Skin epidermis (tissue), 12 donors: ENCODE measurements around the gene CATSPER1.
"Not testable (repeated sequence)": the region's sequence is repeated elsewhere in the genome, so short reads cannot be mapped to it uniquely, and the experiment has no call there.

Experiments used
- H3K27ac ChIP-seq, 21 experiments: fragments of 200-600 bp; sonication (generic) in 11 of 21; one replicate each; pipeline ENCODE4 v1.5.0; 2020; ENCODE audit warnings: mild to moderate bottlenecking in 3 of 21, inconsistent platforms in 2 of 21, moderate library complexity in 2 of 21
- H3K4me3 ChIP-seq, 7 experiments: fragments of 200-600 bp; sonication (generic) in 2 of 7; one replicate each; pipeline ENCODE4 v1.5.0; 2020; ENCODE audit warnings: inconsistent platforms in 2 of 7, mild to moderate bottlenecking in 2 of 7, moderate library complexity in 1 of 7

CATSPER1 gene

DNA sequence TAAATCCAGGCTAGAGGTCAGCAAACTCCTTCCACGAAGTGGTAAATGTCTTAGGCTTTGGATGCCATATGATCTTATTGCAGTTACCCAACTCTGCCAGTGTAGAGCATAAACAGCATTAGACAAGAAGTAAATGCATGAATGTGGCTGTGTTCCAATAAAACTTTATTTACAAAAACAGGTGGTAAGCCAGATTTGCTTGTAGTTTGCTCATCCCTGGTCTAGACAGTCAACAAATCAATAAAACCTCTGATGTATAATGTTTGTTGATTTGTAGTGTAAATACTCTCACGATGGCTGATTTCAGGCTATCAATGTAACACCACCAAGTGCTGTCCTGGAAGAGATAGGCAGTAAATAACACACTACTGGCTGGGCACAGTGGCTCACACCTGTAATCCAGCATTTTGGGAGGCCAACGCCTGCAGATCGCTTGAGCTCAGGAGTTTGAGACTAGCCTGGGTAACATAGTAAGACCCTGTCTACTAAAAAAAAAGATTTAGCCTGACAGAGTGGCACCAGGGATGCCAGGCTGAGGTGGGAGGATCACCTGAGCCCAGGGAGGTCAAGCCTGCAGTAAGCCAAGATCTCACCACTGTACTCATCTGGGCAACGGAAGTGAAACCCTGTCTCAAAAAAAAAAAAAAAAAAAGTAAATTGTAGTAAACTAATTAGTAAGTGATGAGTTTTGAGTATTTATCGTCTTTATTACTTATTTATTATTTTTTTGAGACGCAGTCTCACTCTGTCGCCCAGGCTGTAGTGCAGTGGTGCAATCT is 6.9 kb upstream of the CATSPER1 start:
- Histone ChIP-seq H3K27ac (no peak overlapping the region), H3K4me3 (no peak overlapping the region)

DNA sequence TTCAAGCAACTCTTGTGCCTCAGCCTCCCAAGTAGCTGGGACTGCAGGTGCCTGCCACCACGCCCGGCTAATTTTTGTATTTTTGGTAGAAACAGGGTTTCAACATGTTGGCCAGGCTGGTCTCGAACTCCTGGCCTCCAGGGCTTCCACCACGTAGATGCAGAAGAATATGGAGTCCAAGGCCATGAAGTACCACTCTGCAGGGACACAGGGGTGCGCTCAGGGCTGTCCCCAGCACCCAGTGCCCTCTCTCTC is 3.2 kb downstream of the CATSPER1 start:
- H3K27ac ChIP-seq, H3K4me3 ChIP-seq: not testable (repeated sequence)

DNA sequence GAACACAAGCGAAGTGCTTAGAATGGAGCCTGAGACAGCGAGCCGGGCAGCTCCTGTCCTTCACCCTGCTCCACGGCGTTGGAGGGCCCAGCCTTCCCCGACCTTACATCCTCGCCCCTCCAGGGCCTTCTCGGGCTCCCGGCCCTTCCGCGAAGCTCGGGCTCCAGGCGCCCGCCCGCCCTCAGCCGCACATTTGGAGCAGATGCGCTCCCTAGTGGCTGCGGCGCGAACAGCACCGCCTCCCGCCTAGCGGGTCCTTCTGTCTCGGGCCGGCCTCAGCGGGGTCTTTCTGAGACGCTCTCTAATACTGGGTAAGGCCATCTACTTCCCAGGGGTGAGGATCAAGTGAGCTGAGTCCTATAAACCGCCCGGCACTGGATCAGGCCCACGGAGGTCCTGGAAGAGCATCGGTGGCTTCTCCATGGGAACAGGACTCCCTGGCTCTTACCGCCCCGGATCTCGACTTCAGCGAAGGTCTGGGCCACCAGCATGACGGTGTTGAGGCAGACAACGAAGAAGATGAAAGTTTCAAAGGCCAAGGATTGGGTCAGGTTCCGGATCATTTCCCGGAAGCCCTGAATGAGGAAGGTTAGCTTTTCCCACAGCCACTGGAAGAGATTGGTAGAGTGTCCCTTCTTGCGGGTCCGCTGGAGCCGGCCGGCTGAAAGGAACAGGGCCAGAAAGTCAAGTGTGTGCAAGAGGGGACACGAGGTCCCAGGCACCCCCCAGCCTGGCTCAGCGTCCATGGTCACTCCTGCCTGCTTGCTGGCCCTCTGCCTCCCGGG is 3.7 kb downstream of the CATSPER1 start:
- Histone ChIP-seq H3K4me3 (peak overlapping the region in 1 of 7 experiments; percentile 3), H3K27ac (peak overlapping the region in 1 of 21 experiments; percentile 8)

DNA sequence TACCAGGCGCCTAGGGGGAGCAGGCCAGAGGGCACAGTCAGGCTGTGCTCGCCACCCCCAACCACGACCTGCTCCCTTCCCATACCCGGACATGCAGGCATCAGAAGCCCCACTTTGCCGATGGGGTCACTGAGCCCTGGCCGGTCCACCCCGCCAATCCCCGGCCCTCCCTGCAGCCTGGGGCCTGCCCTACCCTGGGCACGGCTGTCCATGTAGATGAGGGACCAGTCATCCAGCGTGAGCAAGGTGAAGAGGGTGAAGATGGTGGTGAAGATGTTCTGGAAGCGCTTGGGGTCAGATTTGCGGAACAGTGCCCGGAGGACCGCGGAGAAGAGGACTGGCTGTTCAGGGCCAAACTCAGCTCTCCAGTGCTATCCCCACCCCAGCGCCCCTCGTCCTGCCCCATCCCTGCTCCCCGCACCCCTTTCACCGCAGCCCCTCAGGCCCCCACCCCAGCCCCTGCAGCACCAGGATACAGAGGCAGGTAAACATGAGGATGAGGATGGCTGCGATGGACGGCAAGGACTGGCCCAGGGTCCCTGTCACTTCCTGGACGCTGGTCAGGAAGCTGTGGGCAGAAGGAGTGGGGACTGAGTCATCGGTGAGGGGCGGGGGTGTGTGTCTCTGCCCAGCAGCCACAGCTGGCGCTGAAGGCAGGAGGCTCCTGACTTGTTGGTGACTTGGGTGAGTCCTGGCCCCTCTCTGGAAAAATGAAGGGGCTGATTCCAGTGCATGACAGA is 5.5 kb downstream of the CATSPER1 start:
- peak overlapping the region in 5 of 21 experiments; percentile 11 to 58 (median 33) for H3K27ac ChIP-seq

DNA sequence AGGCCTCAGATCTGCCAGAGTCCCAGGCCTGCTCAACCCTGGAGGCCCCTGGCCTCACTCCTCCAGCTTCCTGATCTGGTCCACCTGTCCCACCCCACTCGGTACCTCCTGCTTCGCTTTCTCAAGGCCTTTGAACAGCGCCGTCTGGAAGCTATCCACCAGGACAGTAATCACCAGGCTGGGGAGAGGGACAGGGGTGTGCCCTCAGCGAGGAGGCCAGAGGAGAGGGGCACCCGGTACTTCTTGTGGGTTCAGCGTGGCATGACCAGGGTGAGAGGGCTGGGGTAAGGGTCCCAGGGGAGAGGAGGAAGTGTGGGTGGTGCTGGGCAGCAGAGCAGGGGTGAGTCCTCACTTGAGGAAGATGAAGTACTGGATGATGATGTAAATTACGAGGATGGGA is 6.1 kb downstream of the CATSPER1 start:
- Histone ChIP-seq H3K4me3 (no peak overlapping the region), H3K27ac (peak overlapping the region in 2 of 21 experiments; percentile 33 to 55)

More for the DNA sequence above, 5.5 kb downstream of the CATSPER1 start:
- no peak overlapping the region for H3K4me3 ChIP-seq

DNA sequence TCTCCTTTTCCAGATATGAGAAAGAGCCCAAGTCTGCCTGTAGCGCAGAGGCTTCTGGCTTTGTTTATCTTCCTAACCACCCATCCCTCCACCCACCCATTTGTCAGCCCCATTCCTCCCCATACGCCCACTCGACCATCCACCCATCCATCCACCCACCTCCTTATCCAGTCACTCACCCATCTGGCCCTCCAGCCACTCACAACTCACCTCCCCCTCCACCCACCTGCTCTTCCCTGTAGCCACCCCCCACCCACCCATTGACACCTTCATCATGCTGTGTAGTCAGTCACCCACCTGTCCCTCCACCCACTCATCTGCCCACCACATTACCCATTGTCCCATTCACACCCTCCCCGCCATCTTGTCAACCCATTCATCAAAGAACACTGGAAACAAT is 9.0 kb downstream of the CATSPER1 start:
- no peak overlapping the region for H3K4me3 ChIP-seq
- H3K27ac ChIP-seq = peak overlapping the region in 1 of 21 experiments; percentile 7

DNA sequence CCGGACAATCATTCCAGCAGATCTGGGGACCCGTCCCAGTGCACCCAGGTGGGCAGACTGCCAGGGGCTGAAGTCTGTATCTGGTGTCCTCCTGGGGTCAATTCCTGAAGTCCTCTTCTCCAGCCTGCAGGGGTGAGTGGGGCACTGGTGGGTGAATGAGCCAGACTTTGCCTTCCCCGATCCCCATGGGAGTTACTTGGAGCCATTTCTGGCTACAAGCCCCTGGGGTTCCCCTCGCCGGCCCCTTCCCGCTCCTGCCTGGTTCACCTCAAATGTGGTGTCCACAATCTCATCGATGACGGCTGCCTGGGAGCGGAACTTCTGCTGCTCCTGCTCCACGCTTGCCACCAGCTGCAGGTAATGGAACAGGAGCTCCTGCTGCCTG is 9.5 kb downstream of the CATSPER1 start:
- no peak overlapping the region for H3K4me3 ChIP-seq
- peak overlapping the region in 1 of 21 experiments; percentile 7 for H3K27ac ChIP-seq

DNA sequence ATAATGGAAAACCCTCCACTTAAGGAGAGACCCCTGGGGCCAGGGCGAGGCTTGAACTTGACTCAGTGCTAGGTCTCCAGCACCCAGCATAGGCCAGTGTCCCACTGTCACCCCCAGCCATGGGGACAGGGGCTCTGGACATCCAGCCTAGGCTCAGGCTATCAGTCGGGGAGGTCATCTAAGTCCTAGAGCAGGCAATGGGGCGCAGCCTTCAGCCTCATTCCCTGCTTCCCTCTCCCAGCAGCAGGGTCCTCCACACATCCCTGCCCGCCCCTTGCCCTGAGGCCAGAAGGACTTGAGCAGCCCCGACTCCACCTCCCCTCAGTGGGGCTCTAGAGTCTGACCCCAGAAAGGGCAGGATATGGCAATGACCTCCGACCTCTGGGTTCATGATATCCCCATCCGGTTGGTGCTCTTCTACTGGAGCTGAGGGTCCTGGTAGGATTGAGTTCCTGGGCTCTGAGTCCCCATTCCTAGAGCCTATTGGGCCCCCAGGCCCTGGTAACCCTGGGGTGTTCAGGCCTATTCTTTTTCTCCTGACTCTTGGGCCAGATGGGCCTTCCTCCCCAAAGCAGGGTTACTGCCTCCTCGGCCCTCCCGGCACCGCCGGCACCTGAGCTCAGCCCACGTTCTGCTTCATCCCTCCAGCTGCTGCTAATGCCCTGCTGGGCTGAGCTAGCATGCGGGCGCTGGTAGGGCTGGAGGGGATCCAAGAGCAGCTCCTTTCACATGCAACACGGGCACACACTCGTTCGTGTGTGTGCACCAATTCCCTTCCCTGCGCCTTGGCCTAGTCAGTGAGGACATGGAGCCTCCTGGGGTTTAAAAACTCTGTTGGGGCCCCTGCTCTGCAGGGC is 10.1 kb downstream of the CATSPER1 start:
- Histone ChIP-seq H3K4me3 (no peak overlapping the region), H3K27ac (peak overlapping the region in 1 of 21 experiments; percentile 7)

DNA sequence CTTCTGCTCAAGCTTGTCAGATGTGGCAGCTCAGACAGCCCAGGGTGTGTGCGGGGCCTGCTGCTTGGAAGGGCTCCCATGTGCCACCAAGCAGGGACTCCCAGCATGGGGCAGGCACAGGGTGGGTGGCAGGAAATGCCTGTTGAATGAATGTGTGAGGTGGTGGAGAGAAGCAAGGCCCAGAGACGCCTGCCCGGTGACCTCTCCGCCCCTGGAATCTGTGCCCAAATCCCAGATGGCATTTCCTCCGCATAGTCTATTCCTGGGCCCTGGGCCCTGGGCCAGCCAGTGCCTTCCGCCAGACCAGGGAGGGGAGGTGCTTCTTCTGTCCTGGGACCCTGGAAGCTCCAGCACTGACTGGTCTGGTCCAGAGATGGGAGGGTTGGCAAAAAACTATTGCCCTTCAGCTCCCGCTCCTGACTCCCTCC is 10.8 kb downstream of the CATSPER1 start:
- Histone ChIP-seq H3K4me3 (no peak overlapping the region), H3K27ac (no peak overlapping the region)

DNA sequence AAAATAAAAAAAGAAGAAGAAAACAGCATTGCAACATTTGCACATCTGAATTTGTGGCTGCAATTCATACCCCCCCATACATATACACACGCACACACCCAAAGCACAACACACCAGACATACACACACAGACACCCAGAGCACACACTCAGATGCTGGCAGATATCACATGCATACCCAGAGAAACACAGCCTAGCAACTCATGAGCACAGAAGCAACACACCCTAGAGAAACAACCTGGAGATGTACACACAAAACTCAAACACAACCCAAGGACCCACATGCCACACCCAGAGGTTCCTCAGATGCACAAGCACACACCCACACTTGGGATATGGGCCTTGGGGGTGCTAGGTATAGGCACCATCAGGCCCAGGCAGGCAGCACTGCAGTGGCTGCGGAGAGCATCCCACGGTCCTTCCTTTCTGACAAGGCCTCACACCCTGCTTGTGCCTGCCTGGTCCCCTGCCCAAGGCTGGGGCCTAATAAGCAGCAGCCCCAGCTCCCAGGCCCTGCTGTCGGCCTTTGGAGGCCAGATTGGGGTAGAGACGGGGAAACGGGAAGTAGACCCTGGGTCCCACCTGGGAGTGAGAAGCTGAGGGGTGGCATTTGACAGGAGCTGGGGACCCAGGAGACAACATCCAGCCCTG is 11.3 kb downstream of the CATSPER1 start:
- no peak overlapping the region for H3K4me3 ChIP-seq
- no peak overlapping the region for H3K27ac ChIP-seq

DNA sequence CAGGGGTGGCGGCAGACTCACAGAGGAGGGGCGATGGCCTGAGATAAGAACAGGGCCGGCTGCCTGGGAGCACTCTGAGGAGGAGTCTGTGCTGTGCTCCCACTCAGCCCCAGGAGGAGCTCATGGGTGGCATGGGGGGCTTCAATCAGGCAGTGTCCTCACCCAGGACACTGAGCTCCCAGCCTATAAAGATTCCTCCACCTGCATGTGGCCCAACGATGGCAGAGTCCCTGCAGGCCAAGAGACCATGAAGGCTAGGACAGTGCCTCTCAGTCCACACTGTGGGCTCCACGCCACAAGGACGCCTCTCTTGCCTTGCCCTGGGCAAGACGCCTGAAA is 12.5 kb downstream of the CATSPER1 start:
- Histone ChIP-seq H3K27ac (peak overlapping the region in 3 of 21 experiments; percentile 23 to 71 (median 24)), H3K4me3 (no peak overlapping the region)

DNA sequence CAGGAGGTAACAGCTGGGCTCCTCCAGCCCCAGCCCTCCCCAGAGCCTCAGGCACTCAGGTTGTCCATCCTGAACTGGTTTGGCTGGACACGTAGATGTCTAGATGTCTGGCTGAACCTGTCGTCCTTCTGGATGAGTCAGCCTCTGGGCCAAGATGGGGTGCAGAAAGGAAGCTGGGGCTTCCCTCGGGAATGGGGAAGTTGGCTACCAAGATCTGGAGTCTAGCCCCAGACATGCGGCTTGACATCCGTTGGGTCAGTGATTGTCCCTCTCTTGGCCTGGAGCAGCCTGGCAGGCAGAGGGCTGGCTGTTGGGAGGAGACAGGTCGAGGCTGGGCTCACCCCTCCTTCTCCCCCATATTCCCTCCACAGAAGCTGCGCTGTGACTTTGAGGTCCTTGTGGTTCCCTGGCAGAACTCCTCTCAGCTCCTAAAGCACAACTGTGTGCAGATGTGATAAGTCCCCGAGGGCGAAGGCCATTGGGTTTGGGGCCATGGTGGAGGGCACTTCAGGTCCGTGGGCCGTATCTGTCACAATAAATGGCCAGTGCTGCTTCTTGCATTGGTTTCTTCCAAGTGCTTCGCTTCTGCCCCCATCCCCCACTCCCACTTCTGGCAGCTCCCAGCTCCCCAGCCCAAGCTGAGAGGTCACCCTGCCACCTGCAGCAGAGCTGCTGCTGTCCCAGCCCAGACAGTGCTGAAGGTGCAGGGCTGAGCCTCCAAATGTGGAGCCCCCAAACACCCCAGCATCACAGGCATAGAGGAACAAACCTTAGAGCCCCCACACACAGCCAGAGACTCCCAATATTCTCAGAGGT is 13.1 kb downstream of the CATSPER1 start:
- peak overlapping the region in 1 of 7 experiments; percentile 22 for H3K4me3 ChIP-seq
- peak overlapping the region in 5 of 21 experiments; percentile 1 to 71 (median 13) for H3K27ac ChIP-seq

DNA sequence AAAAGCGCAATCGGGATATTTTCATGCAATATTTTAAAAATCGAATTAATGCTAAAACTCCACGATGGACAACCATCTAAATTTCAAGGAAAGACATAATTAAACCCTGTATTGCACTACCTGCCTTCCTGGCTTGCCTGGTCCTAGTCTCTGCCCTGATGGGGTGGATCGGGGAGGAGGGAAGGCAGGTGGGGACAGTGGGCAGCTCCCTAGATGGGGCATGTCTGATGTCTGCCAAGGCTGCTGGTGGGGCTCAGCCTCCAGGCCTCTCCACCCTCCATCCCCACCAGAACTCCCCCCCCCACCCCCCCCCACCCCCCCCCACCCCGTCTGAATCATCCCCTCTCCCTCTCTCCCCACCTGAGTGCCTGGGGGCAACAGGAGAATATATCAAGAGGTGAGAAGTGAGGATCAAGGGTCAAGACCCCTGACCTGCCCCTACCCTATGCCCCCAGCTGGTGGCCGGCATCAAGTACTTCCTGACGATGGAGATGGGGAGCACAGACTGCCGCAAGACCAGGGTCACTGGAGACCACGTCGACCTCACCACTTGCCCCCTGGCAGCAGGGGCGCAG is 13.8 kb downstream of the CATSPER1 start:
- Histone ChIP-seq H3K4me3 (peak overlapping the region in 5 of 7 experiments; percentile 2 to 23 (median 8)), H3K27ac (peak overlapping the region in 11 of 21 experiments; percentile 4 to 71 (median 26))

DNA sequence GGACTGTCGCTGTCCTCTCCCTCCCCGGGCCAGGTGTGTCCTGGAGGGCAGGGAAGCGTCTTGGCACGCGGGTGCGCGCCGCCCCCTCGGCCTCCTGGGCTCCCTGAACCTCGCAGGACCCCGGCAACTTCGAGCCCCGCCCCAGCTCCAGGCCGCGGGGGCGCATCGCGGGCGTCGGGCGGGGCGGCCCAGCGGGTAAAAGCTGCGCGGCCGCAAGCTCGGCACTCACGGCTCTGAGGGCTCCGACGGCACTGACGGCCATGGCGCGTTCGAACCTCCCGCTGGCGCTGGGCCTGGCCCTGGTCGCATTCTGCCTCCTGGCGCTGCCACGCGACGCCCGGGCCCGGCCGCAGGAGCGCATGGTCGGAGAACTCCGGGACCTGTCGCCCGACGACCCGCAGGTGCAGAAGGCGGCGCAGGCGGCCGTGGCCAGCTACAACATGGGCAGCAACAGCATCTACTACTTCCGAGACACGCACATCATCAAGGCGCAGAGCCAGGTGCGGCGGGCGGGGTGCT is 14.4 kb downstream of the CATSPER1 start, which contains the start of gene CST6:
Gene CST6, plus strand, starts transcription at position 224 of the 519 bp plus-strand sequence. Its CDS starts 37 bp downstream, at position 261.
- H3K27ac ChIP-seq = peak within 1 kb of the TSS in 12 of 21 experiments; percentile 4 to 71 (median 30)
- H3K4me3 ChIP-seq = peak within 1 kb of the TSS; percentile 2 to 23 (median 11)

DNA sequence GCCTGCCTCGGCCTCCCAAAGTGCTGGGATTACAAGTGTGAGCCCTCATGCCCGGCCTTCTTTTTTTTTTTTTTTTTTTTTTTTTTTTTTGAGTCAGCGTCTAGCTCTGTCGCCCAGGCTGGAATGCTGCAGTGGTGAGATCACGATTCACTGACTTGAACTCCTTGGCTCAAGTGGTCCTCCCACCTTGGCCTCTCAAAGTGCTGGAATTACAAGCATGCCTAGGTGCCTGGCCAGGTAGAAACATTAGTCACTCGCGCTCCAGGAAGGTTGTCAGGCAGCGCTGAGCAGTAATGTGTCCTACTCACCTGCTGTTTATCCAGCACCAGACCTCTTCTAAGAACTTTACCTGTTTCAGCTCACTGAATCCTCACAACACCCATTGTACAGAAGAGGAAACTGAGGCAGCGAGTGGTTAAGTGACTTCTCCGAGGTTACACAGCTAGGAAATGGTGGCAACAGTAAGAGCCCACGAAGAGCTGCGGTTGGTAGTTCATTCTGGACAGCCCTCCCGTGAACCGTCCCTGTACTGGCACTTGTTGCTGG is 15.0 kb downstream of the CATSPER1 start:
- peak overlapping the region in 9 of 21 experiments; percentile 4 to 71 (median 40) for H3K27ac ChIP-seq
- peak overlapping the region; percentile 2 to 23 (median 11) for H3K4me3 ChIP-seq

DNA sequence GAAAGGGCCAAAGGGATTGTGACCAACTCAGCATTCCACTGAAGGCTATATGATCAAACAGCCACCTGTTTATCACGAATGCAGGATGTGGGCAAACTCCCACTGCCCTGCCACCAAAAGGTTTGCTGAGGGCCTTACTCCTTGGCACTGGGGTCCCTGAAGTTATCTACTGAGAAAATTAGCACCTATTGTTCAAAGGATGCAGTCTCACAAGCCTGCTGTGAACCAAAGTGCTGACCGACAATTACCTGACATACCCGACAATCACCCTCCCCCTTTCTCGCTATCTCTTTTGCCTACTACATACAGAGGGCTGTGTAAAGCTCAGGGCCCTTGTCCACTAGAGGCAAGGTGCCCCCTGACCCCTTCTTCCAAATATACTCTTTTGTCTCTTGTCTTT is 16.2 kb downstream of the CATSPER1 start:
- not testable (repeated sequence) for H3K27ac ChIP-seq, H3K4me3 ChIP-seq

DNA sequence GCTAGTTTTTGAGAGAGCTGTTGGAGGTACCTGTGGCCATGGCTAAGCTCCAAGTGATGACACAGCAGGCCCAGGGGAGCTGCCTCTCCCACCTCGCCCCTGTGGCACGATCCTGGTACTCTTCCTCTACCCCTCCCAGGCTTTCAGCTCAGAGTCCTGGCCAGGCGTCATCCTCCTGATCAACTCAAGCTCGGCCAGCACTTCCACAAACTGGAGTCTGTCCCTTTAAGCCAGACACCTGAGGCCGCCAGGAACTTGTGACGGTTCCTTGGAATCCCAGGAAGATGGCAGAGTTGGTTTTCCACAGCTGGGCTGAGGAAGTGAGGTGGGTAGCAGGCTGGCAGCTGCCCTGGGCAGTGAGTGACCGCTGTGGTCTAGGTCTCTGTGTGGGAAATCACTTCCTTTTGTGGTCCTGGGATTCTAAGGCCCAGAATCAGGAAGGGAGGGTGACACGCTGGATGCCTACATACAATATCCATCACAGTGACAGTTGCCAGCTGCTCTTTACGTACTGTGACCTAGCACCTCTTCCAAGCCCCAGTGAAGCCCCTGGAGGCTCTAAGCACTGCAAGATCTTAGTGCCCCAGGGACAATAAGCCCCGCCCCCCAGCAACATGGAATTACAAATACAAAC is 17.7 kb downstream of the CATSPER1 start:
- Histone ChIP-seq H3K27ac (peak overlapping the region in 7 of 21 experiments; percentile 2 to 52 (median 31)), H3K4me3 (no peak overlapping the region)
